Measurements from ENCODE around the gene SLC16A12.

SLC16A12 gene

GRCh38 chr10:89431977-89432376, 103.4 kb downstream of the SLC16A12 start:
- no peak overlapping the region for H3K4me3 ChIP-seq (ENCODE audit: low read depth, low read length)
- no peak for TF ChIP-seq CTCF (IDR thresholded peaks at IDR 0.05; ENCODE audit: control insufficient read depth, extremely low read depth, insufficient read depth)
- peak; percentile 56 for DNase-seq (ENCODE audit: low read depth)

GRCh38 chr10:89428877-89429276, 106.5 kb downstream of the SLC16A12 start:
- no peak for TF ChIP-seq CTCF (IDR thresholded peaks at IDR 0.05; ENCODE audit: control insufficient read depth, extremely low read depth, insufficient read depth)
- no peak for DNase-seq (ENCODE audit: low read depth)
- H3K4me3 ChIP-seq (ENCODE audit: low read depth, low read length), result no peak overlapping the region

GRCh38 chr10:89427629-89428028, 107.8 kb downstream of the SLC16A12 start:
- no peak for DNase-seq (ENCODE audit: low read depth)
- no peak for TF ChIP-seq CTCF (IDR thresholded peaks at IDR 0.05; ENCODE audit: control insufficient read depth, extremely low read depth, insufficient read depth)
- no peak overlapping the region for H3K4me3 ChIP-seq (ENCODE audit: low read depth, low read length)

GRCh38 chr10:89426230-89426868, 109.0 kb downstream of the SLC16A12 start:
- DNase-seq (ENCODE audit: low read depth), result peak; percentile 34
- H3K4me3 ChIP-seq (ENCODE audit: low read depth, low read length), result no peak overlapping the region
- peak; percentile 92 for TF ChIP-seq CTCF (IDR thresholded peaks at IDR 0.05; ENCODE audit: control insufficient read depth, extremely low read depth, insufficient read depth)

- DNase-seq (ENCODE audit: low read depth), result no peak
- no peak overlapping the region for H3K4me3 ChIP-seq (ENCODE audit: low read depth, low read length)
- no peak for TF ChIP-seq CTCF (IDR thresholded peaks at IDR 0.05; ENCODE audit: control insufficient read depth, extremely low read depth, insufficient read depth)
Observed at GRCh38 chr10:89425000-89425399, 110.4 kb downstream of the SLC16A12 start.

- H3K4me3 ChIP-seq (ENCODE audit: low read depth, low read length), result no peak overlapping the region
- peak; percentile 44 for DNase-seq (ENCODE audit: low read depth)
- no peak for TF ChIP-seq CTCF (IDR thresholded peaks at IDR 0.05; ENCODE audit: control insufficient read depth, extremely low read depth, insufficient read depth)
Observed at GRCh38 chr10:89421018-89421476, 114.3 kb downstream of the SLC16A12 start.

GRCh38 chr10:89419548-89419947, 115.8 kb downstream of the SLC16A12 start:
- no peak overlapping the region for H3K4me3 ChIP-seq (ENCODE audit: low read depth, low read length)
- DNase-seq (ENCODE audit: low read depth), result no peak
- no peak for TF ChIP-seq CTCF (IDR thresholded peaks at IDR 0.05; ENCODE audit: control insufficient read depth, extremely low read depth, insufficient read depth)

Data from LNCaP clone FGC (cell line).